Epithelial cell of esophagus (primary cell): ENCODE results near the gene SEPTIN6.
"Not testable (repeated sequence)": the region's sequence is repeated elsewhere in the genome, so short reads cannot be mapped to it uniquely, and the experiment has no call there.

Experiments
- DNase-seq: peaks from one replicate; pipeline ENCODE4 v3.0.0; 2010; ENCODE audit warnings: low read depth
- H3K4me3 ChIP-seq: 2 replicates; pipeline ENCODE4 v1.5.1; 2011; ENCODE audit warnings: mild to moderate bottlenecking, low read length, control low read depth
- TF ChIP-seq, protein P1 (sequence below): IDR thresholded peaks from 2 replicates; pipeline ENCODE4 v1.5.1; 2011; ENCODE audit warnings: low read depth, mild to moderate bottlenecking, low read length, control low read depth, inconsistent platforms; ENCODE audit not compliant: insufficient read depth; ENCODE audit errors: missing control alignments

The SEPTIN6 gene

DNA sequence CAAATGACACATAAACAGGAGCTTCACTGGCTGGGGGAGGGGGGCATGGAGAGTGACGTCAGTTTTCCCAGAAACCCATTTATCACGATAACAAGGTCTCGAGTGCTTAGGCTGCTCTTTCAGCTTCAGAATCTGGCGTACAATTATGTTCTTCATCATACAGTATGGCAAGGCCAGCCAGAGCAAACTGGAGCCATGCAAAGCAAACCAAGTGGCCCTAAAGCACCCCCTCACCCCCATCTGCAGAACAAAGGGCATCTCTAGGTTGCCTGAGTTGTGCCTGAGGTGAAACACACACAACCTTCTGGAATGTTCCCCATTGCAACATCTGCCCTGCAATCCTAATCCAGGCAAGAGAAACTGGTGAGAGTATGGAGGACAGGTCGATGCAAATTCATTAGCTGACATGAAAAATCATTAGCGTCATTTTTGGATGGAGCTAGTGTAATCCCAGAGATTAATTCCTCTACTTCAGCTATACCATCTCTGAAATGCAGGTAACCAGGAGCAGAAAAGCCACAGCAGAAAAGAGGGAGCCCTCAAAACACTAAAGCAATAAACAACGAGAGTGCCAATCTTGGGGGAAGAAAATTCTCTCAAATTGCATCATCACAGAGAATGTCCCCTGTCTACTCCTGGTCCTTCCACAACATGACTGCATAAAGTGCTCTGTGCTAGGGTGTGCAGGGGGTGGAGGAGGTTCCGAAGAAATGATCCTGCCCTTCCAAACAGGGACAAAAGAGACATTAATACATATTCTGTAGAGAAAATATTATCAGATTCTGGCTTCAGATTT lies 1.8 kb downstream of the SEPTIN6 start:
- TF ChIP-seq, protein P1, sequence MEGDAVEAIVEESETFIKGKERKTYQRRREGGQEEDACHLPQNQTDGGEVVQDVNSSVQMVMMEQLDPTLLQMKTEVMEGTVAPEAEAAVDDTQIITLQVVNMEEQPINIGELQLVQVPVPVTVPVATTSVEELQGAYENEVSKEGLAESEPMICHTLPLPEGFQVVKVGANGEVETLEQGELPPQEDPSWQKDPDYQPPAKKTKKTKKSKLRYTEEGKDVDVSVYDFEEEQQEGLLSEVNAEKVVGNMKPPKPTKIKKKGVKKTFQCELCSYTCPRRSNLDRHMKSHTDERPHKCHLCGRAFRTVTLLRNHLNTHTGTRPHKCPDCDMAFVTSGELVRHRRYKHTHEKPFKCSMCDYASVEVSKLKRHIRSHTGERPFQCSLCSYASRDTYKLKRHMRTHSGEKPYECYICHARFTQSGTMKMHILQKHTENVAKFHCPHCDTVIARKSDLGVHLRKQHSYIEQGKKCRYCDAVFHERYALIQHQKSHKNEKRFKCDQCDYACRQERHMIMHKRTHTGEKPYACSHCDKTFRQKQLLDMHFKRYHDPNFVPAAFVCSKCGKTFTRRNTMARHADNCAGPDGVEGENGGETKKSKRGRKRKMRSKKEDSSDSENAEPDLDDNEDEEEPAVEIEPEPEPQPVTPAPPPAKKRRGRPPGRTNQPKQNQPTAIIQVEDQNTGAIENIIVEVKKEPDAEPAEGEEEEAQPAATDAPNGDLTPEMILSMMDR = no peak
- H3K4me3 ChIP-seq = no peak overlapping the region
- DNase-seq = peak; percentile 46

DNA sequence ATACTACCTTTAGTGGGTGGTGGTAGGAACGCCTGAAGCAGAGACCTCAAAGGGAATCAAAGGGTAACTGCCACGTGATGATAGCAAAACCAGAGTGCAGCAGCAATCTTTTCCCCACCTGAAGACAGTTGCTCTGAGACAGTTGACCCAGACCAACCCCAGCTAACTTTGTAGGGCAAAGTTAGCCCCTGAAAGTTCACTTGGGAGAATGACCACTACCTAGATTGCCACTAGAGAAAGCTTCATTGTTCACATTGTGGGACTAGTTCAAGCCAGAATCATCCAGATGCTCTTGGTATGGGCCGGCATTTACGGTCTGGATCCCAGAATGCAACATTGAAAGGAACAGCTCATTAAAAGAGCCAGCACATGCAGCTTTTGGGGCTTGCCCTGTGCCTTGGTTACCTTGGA lies 4.1 kb downstream of the SEPTIN6 start:
- DNase-seq = no peak
- TF ChIP-seq, protein P1 = no peak
- H3K4me3 ChIP-seq = no peak overlapping the region

DNA sequence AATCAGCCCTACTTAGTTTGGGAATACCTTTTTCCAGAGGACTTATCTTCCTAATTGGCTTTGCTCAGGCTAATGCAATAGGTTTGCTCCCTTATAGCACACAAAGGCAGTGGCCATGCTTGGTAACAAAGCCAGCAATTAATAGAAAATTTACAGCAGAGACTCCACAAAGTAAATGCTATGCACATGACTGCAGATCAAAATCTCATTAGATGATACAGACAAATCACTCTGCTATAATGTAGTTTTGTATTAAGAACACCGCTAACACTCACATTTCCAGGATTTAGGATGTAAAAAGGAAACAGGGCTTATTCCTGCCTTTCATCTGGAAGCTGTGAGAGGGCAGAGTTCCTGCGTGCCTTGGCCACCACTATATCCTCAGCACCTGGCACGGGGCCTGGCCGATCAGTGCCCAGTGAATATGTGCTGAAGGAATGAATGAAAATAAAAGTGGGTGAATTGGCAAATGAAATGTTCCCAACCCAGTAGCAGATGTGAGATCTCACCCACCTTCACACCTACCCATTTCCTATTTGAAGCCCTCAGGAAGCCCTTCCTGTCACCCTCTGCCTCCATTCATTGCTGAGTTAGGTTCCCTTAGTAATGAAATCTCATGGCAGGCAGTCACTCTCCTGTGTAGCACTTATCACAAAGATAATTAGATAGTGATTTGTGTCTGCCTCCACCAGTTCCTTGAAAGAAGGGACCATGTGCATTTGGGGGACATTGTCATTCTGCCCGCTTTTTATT lies 5.1 kb downstream of the SEPTIN6 start:
- TF ChIP-seq, protein P1 = no peak
- no peak for DNase-seq
- no peak overlapping the region for H3K4me3 ChIP-seq

DNA sequence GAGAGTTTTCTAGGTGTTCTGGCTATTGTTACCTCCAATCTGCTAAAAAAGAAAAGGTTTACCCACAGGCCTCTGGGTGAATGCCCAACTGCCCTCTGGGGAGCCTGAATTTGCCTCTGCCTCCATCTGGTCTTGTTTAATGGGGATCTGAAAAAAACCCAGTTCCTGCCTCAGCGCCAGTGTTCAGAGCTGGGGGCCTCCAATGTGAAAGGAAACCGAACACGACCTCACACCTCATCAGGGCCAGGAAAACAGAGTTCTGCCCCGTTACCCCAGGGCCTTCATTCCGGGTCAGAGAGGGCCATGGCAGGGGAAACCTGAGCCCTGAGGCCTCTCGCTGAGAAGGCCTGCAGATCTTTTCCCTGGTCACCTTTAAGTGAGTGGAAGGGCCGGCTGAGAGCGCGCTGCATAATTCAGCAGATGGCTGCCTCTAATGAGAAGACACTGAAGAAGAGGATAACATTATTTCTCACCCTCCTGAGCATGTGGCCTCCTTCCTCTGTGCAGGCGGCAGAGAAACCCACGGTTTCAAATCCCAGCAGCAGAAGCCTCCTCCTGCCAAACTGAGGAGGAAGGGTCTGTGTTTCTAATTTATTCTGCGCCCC lies 6.8 kb downstream of the SEPTIN6 start:
- TF ChIP-seq, protein P1 = no peak
- no peak overlapping the region for H3K4me3 ChIP-seq
- DNase-seq = no peak

DNA sequence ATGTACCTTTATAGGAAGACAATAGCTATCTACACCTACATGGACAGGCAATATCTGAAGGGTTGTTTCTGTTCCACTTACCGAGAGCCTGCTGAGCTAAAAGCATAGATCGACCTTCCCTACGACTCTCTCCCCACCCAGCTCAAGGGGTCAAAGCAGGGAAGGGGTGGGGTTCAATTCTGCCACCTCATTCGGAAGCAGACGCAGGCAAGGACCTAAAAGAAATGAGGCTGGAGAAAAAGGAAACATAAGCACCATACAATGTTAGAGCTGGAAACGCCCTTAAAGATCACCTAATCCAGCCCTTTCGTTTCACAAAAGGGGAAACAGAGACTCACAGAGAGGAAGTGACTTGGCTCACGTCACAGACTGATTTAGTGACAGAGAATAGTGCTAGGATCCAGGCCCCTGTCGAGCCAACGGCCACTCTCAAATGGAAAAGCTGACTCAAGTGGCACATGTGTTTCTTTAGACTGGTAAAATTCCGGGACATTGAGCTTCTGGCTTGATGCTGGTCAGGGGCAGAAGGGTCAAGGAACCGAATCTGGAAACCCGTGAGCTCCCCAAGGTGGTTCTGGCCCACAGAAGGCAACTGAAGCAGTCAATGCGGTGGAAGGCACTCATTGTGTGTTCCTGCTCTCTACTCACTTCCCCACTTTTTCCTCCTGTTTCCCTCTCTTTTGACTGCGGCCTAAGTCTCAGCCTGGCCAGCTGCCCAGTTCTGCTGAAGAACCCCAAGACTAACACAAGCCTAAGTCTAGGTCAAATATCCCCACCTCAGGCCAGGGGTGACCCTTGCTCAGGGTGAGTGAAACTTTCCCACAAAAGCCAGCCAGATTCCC lies 7.5 kb downstream of the SEPTIN6 start:
- no peak overlapping the region for H3K4me3 ChIP-seq
- TF ChIP-seq, protein P1 = no peak
- no peak for DNase-seq

DNA sequence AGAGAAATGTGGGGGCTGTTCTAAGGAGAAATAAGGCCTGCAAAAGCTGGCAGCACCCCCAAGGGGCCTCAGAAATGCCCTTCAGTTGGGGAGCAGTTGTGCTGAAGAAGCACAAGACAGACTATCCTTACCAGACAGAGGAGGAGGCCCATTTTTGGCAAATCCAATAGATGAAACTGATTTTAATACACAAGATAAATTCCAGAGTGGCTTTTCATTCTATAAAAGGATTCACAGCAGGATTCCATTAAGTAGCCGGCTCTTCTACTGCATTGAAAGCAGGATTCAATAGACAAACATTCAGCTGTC lies 8.1 kb downstream of the SEPTIN6 start:
- no peak for DNase-seq
- TF ChIP-seq, protein P1 = no peak
- no peak overlapping the region for H3K4me3 ChIP-seq

DNA sequence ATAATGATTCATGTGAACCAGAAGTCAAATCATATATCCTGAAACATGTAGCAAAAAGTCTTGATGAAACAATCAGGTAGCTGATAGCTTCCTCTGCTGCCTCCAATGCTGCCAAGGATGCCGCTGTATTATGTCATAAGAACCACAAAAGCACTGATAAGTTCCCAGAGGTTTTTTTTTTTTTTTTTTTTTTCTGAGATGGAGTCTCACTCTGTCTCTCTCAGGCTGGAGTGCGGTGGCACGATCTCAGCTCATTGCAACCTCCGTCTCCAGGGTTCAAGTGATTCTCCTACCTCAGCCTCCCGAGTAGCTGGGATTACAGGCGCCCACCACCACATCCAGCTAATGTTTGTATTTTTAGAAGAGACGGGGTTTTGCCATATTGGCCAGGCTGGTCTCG lies 8.7 kb downstream of the SEPTIN6 start:
- not testable (repeated sequence) for H3K4me3 ChIP-seq, DNase-seq
